HG02678 (cell line): ENCODE data around the gene FBXL3.

Experiments used
- ATAC-seq: cut with Tn5 transposase; IDR thresholded peaks from one replicate; pipeline ENCODE4 v1.9.1; 2021; ENCODE audit warnings: mild to moderate bottlenecking, moderate library complexity; ENCODE audit not compliant: unreplicated experiment

The FBXL3 gene

DNA sequence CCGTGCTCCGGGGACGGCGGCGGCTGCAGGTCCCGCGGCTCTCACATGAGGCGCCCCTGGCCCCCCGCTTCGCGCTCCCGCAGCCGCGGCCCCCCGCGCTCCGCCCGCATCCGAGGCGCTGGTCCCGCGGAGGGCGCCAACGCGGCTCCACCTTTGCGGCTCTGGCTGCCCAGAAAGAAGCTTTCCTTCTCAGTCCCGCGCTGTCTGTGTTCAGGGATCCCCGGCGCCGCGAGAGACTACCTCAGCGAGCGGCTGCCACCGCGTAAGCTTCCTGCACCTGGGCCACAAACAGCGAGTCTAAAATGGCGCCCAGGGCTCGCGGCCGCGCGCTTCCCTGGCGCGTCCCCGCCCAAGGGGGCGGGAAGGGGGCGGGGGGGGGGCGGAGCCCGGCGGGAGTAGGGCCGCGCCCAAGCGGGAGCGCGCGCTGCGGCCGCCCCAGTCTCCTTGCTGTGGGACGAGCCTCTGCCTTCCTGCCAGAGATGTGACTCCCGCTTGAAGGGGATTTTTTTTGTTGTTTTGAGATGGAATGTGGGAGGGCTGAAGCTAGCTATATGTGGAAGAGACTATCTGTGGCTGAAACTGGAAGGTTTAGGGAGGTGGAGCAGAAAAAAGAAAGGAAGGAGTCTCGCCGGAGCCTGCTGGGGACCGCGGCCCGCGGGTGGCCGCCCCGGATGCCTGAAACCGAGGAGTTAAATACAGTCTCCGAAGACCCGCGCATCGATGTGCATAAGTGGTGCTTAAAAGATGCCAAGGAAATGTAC, at the start of gene FBXL3:
TSS of gene FBXL3 (minus strand) at position 299 of the 761 bp plus-strand sequence. CDS start 5,299 bp downstream, outside the sequence.
- peak; percentile 58 for ATAC-seq

DNA sequence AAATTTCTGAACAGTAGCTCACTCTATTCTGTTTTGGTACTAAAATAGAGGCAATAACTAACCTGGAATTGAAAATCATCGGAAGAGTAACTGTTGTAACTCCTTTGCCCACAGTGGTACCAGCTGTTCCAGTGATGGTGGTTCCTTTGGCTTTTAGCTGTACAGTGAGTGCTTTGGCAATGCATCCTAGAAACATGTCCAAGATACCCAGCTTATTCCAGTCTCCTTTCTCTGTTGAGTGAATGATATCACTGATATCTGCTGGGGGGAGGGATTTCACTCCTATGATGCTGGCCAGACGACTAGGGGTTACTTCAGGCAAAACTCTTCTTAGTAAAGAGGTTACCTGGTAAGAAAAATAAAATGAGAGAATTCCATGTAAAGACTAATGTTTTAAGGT, 40.6 kb upstream of the FBXL3 start:
- ATAC-seq, result no peak

GRCh38 chr13:77065461-77066147, 38.6 kb upstream of the FBXL3 start:
- ATAC-seq, result no peak

DNA sequence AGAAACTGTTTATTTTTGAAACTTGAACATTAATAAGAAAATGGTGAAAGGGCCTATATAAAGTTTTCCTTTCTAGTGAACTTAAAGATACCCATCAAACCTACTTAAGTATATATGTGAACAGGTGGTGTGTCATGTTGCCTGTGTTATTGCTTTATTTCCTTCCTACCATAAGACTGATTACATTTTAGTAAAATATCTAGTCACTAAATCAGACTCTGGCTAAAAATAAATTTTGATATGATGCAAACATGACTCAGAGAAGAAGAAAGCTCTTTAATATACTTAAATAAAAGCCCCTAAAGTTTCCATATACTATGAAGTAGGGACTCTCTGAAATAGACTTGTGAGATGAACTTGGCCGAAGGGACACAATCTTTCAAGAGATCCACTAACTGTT, 35.1 kb upstream of the FBXL3 start:
- no peak for ATAC-seq

DNA sequence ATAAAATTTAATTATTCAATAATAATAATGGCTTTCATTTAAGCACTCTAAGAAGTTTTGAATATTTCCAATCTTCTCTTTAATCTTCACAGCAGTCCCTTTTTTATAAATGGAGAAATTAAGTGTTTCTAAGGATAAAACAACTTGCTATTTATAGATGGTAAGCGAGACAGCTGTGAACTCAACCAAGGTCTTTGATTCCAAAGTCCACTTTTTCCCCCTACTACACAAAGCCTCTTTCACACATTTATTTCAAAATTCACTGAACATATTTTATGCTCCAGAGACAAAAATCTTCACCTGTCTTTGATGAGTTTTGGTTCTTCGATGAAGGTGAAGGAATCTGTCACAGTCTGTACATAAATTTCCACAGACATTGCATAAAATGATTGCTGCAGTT, 34.4 kb upstream of the FBXL3 start:
- ATAC-seq, result no peak

DNA sequence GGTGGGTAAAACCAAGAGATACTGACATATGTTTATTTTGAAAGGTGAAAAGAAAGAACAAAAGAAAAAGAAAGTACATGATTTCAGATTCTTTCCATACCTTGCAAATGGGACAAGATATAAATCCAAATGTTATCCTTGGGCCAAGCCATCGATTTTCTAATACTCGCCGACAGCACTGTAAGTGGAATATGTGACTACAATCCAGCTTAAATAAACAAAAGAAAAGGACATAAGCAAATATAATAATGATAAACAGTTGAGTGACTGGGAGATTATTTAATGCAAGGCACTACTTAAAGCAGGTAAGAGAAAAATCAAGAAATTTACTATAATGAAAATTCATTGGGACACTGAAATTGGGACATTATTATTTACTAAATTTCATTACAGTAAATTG, 29.9 kb upstream of the FBXL3 start:
- no peak for ATAC-seq

GRCh38 chr13:77056382-77056781, 29.4 kb upstream of the FBXL3 start:
- ATAC-seq, result no peak

DNA sequence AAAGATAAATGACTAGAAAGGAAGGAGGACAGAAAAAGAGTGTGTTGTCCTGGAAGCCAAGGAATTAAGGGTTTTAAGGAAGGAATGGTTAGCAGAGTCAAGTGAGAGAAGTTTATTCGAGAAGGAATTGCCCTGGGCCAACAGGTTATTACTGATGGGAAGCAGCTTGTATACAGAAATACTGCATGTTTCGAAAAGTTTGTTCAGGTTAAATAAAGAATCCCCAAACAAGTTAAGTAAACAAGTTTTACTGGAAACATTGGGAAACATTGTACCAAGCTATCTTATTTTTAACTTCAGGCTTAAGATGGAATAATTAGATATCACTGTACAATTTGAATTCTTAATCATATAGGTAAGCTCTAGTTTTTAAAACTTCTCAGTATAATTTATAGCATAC, 28.2 kb upstream of the FBXL3 start:
- no peak for ATAC-seq

DNA sequence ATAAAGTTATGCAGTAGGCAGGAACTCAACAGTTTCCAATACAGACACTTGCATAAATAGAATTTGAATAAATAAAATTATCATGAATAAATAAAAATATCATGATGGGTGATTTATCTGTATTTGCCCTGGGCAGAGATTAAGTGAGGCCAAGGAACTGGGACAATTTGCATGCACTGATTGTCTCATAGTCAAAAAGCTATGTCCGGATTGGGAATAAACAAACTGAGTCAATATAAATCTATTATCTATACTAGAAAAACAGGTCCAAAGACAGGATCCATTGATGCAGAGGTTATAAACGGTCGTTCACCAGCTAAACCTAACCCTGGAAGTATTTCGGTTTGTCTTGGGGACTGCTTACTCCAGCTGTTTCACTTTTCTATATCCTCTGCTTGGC, 26.2 kb upstream of the FBXL3 start:
- no peak for ATAC-seq

- no peak for ATAC-seq
Observed at GRCh38 chr13:77048681-77049080, 21.7 kb upstream of the FBXL3 start.

DNA sequence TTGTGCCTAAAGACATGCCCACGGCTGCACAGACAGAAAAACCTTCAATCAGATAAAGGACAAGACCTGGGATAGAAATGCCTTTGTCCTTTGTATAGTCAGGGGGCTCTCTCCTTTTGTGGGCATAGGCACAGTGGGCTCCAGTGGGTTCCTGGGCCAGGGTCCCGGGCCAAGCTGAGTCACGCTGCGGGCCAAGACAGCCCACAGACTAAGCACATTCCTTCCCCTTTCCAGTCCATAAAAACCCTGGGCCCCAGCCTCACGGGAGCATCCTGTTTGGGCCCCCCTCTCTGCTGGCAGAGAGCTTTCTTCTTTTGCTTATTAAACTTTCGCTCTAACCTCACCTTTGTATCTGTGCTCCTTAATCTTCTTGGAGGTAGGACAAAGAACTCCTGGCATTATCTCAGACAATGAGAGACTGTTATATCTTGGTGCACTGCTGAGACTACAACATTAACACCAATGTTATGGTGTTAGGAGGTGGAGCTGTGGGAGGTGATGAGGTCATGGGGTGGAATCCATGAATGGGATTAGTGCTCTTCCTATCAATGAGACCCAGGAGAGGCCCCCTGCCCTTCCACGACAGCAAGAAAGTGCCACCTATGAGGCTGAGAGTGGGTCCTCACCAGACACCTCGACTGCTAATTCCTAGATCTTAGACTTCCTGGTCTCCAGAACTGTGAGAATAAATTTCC, 20.8 kb upstream of the FBXL3 start:
- ATAC-seq, result no peak

DNA sequence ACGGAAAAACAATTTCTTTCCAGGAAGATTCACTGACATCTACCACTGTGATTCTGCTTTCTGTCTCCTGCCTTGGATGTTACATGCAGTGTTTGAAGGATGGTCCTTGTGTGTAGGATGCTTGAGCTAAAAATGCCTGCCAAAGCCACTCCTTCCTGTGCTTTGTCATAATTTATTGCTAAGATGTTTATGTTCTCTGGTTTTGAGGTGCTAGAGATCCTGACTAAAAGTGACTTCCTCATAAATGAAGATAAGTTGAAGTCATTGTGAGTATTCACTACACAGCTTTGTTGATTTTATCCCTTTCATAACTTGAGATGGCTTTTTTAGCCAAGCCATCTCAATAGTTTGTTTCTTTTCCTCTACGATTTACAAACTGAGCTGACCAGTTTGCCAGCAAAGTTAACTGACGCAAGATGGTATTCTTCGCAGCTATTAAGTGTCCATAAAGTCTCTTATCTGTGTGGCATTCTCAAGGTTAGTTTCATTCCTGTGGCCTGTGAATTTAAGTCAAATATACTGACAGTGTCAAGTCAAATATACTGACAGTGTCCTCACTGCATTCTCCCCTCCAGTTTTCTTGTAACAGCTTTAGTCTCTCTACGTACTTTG, 15.7 kb upstream of the FBXL3 start:
- no peak for ATAC-seq

GRCh38 chr13:77040835-77041234, 13.9 kb upstream of the FBXL3 start:
- ATAC-seq, result no peak

- ATAC-seq, result no peak
Observed at GRCh38 chr13:77040076-77040475, 13.1 kb upstream of the FBXL3 start.

GRCh38 chr13:77038907-77039480, 12.0 kb upstream of the FBXL3 start:
- no peak for ATAC-seq

- no peak for ATAC-seq
Observed at GRCh38 chr13:77036279-77036678, 9.3 kb upstream of the FBXL3 start.

DNA sequence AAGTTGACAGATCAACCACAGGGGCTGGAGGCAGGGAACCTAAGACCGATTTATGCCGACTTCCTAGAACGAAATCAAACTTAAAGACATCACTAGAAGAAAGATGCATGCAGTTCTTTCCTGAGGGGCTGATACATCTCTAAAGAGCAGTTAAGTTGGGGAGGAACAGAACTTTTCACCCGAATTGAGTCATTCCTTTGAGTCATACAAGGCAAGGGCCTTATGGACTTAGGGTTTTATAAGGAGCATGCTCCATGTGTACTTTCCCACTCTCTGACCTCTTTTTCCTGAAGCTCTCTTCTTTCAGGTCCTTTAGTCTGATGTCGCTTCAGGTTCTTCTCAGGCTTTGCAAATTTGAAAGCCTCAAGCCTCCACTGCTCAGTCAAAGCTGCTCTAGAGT, 7.9 kb upstream of the FBXL3 start:
- ATAC-seq, result no peak

DNA sequence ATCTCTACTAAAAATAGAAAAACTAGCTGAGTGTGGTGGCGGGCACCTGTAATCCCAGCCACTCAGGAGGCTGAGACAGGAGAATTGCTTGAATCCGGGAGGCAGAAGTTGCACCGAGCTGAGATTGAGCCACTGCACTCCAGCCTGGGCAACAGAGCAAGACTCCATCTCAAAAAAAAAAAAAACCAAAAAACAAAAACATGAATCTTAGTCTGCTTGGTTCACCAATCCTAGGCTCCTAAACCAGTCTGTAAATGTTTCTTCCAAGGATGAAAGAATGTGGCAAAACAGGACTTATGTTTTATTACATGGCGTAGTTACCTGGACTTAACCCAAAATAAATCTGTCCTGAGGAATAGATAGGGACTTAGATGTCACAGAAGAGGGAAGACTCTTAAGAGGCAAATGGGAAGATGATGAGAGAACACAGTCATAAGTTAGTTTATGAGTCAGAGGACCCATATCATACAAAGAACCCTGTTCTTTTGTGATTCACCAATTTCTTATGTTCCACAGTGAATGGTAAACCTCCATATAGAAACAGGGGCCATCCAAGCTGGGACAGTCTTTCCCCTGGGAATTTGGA, 6.9 kb upstream of the FBXL3 start:
- ATAC-seq, result no peak

- no peak for ATAC-seq
Observed at GRCh38 chr13:77031656-77032243, 4.8 kb upstream of the FBXL3 start.

DNA sequence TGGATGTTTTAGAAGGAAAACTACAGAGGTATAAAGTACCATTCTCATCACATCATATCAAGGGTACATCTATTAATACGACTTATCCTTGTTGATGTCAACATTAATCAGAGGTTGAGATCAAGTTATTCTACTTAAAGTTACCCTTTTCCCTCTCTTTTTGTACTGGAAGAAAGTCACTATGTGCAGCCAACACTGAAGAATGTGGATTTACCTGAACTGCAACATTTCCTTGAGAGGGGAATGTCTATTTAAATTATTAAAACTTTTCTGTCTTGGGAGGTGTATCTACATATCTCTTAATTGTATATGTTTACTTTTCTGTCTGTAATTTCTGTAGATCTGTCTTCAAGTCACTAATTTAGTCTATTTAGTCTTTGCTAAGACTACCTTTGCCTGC, 2.5 kb upstream of the FBXL3 start:
- ATAC-seq, result no peak
